T-helper 2 cell treated with Interferon-gamma antibody and Interleukin-4, amounts not matched to agents 5 μg/mL and 100 μg/mL, for 36 hours (primary cell): Measurements from ENCODE around the gene FAM53A.
A peak's percentile ranks its signal among the peaks of the same experiment; 100 is the strongest.

Source experiments
- DNase-seq: peaks from one replicate; pipeline ENCODE4 v3.0.0; 2021; ENCODE audit warnings: low spot score
- H3K27ac Mint-ChIP-seq: one replicate; pipeline ENCODE4 v1.8.0; 2021; ENCODE audit warnings: mild to moderate bottlenecking, mixed read lengths
- H3K27me3 Mint-ChIP-seq: one replicate; pipeline ENCODE4 v1.8.0; 2021; ENCODE audit warnings: low read depth, mixed read lengths
- H3K36me3 Mint-ChIP-seq: one replicate; pipeline ENCODE4 v1.8.0; 2021; ENCODE audit warnings: low read depth, mixed read lengths
- H3K4me1 Mint-ChIP-seq: one replicate; pipeline ENCODE4 v1.8.0; 2021; ENCODE audit warnings: low read depth, mixed read lengths
- H3K4me3 Mint-ChIP-seq: one replicate; pipeline ENCODE4 v1.8.0; 2022; ENCODE audit warnings: mild to moderate bottlenecking, moderate library complexity, mixed read lengths
- H3K9me3 Mint-ChIP-seq: one replicate; pipeline ENCODE4 v1.8.0; 2021; ENCODE audit warnings: mixed read lengths

The FAM53A gene

DNA sequence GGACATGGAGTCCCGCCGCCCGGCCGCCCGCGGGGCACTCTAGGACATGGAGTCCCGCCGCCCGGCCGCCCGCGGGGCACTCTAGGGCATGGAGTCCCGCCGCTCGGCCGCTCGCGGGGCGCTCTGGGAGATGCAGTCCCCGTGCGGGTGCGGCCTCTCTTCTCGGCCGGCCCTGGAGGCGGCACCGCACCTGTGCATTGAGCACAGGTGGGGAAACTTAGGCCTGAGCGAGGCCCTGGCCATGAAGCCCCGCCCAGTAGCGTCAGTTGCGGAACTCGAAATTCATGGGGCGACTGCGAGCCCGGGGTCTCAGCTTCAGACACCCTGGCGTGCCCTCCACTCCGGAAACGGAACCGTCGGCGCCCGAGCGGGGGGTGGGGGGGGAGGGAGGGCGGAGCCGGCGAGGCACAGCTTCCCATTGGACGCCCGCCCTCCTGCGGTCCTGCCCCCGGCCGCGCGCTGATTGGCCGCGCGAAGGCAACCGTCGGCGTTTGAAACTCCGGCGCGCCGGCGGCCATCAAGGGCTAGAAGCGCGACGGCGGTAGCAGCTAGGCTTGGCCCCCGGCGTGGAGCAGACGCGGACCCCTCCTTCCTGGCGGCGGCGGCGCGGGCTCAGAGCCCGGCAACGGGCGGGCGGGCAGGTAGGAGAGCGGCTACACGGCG is 37.0 kb upstream of the FAM53A start, which contains the start of the genes TACC3 and TMEM129:
Gene TACC3, plus strand, starts transcription at position 519 of the 663 bp plus-strand sequence. CDS start 1,901 bp downstream, outside the sequence.
Gene TMEM129, minus strand, starts transcription at position 321 of the 663 bp plus-strand sequence. CDS start 486 bp downstream, outside the sequence.
- Mint-ChIP-seq H3K36me3 (peaks cover 38% of the 10 kb centered on the region), H3K9me3 (no peaks in the 10 kb centered on the region), H3K4me3 (peak within 1 kb of the TSS; percentile 93), H3K27ac (peak within 1 kb of the TSS; percentile 96), H3K27me3 (no peaks in the 10 kb centered on the region), H3K4me1 (peaks cover 24% of the 10 kb centered on the region)
- DNase-seq: peak; percentile 91

DNA sequence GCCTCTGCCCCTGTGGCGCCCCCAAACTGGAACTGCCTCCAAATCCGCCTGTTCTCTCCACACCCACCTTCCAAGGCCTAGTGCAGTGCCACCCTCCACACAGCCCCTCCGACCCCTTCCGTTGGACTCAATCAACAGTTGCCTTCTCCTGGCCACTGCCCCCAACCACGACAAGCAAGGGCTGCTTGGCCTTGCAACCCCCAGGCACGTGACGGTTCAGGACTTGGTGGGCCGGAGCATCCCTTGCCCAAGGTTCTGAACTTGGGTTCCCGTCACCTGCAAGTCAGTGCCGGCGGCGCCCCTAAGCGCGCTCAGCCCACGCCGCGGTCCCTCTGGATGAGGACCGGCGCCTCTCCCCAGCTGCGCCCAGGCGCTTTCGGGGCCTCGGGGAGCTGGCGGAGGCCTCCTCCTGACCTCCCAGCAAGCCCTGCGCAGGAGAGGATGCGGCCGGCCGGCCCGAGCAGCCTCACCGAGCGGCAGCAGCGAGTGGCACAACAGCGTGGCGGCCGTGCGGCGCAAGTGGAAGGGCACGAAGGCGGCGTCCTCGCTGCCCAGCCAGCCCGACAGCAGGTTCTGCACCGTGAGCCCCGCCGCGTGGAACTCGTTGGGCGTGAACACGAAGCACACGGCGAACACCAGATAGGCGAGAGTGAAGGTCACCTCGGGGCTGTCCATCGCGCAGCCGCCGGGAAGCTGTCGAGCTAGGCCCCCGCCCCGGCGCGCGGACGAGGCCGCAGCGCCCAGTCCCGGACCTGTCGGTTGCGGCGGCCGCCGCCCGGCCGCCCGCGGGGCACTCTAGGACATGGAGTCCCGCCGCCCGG is 36.3 kb upstream of the FAM53A start:
- peak; percentile 53 for DNase-seq
- H3K9me3 Mint-ChIP-seq: no peaks in the 10 kb centered on the region
- peaks cover 28% of the 10 kb centered on the region for H3K4me1 Mint-ChIP-seq
- peaks cover 41% of the 10 kb centered on the region for H3K36me3 Mint-ChIP-seq
- no peaks in the 10 kb centered on the region for H3K27me3 Mint-ChIP-seq
- peak overlapping the region; percentile 95 for H3K27ac Mint-ChIP-seq
- H3K4me3 Mint-ChIP-seq: peak overlapping the region; percentile 87

DNA sequence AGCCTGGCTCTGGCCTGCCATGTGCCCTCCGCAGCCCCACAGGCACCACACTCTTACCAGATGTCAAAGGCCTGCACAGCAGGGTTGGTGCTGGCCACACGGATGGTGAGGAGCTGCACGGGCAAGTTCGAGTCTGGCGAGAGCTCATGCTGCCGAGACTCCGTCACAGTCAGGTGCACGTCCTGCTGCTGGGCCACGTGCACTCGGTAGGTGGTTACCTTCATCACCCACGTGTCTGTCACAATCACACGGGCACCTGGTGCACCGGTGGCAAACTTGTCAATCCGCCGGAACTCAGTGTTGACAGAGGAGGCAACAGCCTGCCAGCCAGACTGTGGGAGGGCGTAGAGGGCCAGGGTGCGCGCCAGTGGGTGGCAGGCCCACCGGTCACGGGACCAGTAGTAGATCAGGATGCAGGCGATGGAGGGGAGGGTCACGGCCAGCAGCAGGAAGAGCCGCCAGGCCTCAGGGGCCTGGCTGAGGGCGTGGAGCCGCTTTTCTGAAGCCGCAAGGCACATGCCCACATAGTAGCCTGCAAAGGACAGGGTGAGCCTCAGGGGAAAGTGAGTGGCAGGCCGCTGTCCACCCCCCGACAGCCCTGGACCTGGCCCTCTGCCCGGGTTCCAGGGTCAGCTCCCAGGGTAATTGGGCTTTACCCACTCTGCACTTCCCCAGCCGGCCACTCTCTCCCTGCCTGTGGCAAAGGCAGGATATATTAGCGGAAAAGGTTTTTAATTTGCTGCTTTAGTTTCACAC is 34.2 kb upstream of the FAM53A start:
- Mint-ChIP-seq H3K4me1 (peaks cover 30% of the 10 kb centered on the region), H3K27ac (peak overlapping the region; percentile 57)

GRCh38 chr4:1717129-1718094 is 33.3 kb upstream of the FAM53A start:
- Mint-ChIP-seq H3K36me3 (peaks cover 40% of the 10 kb centered on the region), H3K27me3 (no peaks in the 10 kb centered on the region), H3K27ac (no peak overlapping the region), H3K4me1 (peaks cover 26% of the 10 kb centered on the region), H3K4me3 (no peak overlapping the region), H3K9me3 (no peaks in the 10 kb centered on the region)
- no peak for DNase-seq

More for the DNA sequence above, 34.2 kb upstream of the FAM53A start:
- H3K27me3 Mint-ChIP-seq: no peaks in the 10 kb centered on the region
- H3K4me3 Mint-ChIP-seq: peak overlapping the region; percentile 61
- H3K9me3 Mint-ChIP-seq: no peaks in the 10 kb centered on the region
- no peak for DNase-seq
- H3K36me3 Mint-ChIP-seq: peaks cover 43% of the 10 kb centered on the region

DNA sequence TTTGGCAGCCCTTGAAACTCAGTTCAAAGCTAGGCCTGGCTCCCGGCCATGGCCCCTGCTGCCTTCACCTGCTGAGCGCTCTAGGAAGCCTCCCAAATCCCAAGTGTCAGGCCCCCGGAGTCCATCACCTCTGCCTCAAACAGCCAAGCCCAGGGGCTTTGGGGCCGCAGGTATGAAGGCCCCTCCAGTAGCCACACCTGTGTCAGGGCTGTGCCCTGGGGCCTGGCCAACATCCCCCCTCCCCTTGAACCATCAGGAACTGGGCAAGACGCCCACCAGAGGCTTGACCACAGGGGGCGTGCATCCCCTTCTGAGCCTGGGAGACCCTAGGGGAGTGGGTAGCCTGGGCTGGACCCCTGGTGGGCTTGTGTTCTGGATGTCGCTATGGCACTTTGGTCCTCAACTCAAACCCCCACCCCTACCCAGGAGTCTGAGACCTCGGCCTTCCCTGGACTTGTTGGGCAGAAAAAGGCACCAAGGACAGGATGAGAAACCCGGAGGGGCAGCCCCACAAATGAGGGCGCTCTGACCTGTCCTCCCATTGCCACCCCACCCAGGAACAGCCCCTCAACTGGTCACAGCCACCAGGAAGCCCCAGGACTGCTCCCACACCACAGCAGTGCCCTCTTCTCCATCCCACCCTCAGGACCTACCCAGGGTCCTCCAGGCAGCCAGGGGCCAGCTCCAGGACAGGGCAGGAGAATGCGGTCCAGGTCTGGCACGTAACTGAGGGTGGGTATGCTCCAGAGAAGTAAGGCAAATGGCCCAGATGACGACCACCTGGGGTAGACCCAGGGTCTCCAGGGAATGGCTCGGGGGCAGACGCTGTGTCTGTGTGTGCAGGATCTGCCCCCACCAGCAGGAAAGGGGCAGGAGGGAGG is 32.2 kb upstream of the FAM53A start:
- Mint-ChIP-seq H3K9me3 (no peaks in the 10 kb centered on the region), H3K27me3 (no peaks in the 10 kb centered on the region), H3K27ac (no peak overlapping the region), H3K4me3 (no peak overlapping the region), H3K4me1 (peaks cover 27% of the 10 kb centered on the region), H3K36me3 (peaks cover 36% of the 10 kb centered on the region)
- no peak for DNase-seq

- Mint-ChIP-seq H3K9me3 (no peaks in the 10 kb centered on the region), H3K27me3 (no peaks in the 10 kb centered on the region), H3K36me3 (peaks cover 46% of the 10 kb centered on the region), H3K4me1 (peaks cover 36% of the 10 kb centered on the region), H3K4me3 (peak overlapping the region; percentile 100), H3K27ac (peak overlapping the region; percentile 62)
- DNase-seq: no peak
Measured at GRCh38 chr4:1715002-1715758, 31.1 kb upstream of the FAM53A start.

- H3K36me3 Mint-ChIP-seq: peaks cover 53% of the 10 kb centered on the region
- no peaks in the 10 kb centered on the region for H3K9me3 Mint-ChIP-seq
- H3K4me1 Mint-ChIP-seq: peaks cover 38% of the 10 kb centered on the region
- H3K4me3 Mint-ChIP-seq: peak overlapping the region; percentile 100
- no peak for DNase-seq
- no peaks in the 10 kb centered on the region for H3K27me3 Mint-ChIP-seq
- peak overlapping the region; percentile 97 for H3K27ac Mint-ChIP-seq
Measured at GRCh38 chr4:1714303-1715001, 30.3 kb upstream of the FAM53A start.

- H3K27me3 Mint-ChIP-seq: no peaks in the 10 kb centered on the region
- H3K9me3 Mint-ChIP-seq: no peaks in the 10 kb centered on the region
- H3K36me3 Mint-ChIP-seq: peaks cover 57% of the 10 kb centered on the region
- DNase-seq: no peak
- H3K4me1 Mint-ChIP-seq: peaks cover 43% of the 10 kb centered on the region
- peak overlapping the region; percentile 100 for H3K4me3 Mint-ChIP-seq
- peak overlapping the region; percentile 97 for H3K27ac Mint-ChIP-seq
Measured at GRCh38 chr4:1713003-1713851, 29.1 kb upstream of the FAM53A start.

DNA sequence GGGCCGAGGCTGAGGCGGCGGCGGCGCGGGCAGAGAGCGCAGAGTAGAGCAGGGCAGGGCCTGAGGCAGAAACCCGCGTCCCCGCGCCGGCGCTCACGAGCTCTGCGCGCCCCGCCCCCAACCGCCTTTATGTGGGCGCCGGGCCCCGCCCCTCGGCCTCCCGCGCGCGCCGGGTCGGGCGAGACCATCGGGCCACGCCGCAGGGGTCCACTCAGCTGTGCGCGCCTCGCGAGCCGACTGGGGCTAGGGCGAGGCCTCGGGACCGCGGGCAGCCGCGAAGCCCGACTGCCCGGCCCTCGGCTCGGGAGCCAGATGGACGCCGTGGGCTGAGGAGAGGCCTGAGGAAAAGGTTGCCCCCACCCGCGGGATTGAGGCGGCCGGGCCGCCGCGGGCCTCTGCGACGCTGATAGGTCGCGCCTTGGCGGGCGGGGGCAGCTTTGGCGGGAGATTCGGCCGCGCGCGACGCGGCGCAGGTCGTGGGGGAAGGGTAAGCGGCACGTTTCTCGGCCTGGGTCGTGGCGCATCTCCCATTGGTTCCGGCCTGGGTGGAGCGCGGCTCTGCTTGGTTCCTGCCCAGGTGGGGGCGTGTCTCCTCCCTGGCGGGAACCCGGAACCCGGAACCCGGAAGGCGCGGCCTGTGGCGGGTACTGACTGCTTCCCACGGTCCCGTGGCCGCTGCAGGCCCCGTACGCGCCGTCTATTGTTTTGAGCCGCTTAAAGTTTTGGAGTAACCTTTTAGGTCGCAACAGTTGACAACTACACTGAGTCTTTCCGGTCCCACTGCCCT is 28.3 kb upstream of the FAM53A start, which contains the start of gene SLBP:
Gene SLBP, minus strand, starts transcription at position 104 of the 787 bp plus-strand sequence. CDS start 131 bp downstream, outside the sequence.
- Mint-ChIP-seq H3K4me1 (peaks cover 47% of the 10 kb centered on the region), H3K9me3 (no peaks in the 10 kb centered on the region), H3K27me3 (no peaks in the 10 kb centered on the region), H3K36me3 (peaks cover 62% of the 10 kb centered on the region), H3K27ac (peak within 1 kb of the TSS; percentile 97), H3K4me3 (peak within 1 kb of the TSS; percentile 100)
- DNase-seq: peak; percentile 99

DNA sequence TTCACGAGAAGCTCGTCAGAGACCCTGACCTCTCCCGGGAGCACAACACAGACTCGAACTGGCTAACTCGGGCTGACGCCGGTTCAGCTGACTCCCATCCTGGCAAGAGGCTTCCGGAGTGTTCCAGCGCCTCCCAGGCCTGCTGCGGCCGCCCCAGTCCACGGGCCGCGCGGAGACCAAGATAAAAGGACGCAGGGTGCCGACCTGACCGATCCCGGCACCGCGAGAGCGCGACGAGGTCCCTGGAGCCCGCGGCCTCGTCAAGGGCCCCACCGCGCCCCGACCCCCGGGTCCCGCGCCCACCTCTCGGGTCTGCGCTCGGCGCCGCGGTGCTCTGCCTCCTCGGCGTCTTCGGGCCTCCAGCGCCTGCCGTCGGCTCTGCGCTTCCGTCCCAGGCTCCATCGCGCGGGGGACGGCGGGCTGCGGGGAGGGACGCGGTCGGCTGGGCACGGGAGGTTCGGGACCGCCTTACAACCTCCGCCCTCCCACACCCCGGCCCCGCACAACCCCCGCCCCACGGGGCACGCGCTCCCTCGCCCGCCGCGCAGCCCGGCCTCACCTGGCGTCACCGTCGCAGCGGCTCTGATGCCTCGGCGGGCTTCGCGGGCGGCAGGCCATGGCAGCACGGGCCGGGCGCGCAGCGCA is 27.6 kb upstream of the FAM53A start:
- H3K36me3 Mint-ChIP-seq: peaks cover 62% of the 10 kb centered on the region
- H3K4me3 Mint-ChIP-seq: peak overlapping the region; percentile 97

More for the DNA sequence above, 27.6 kb upstream of the FAM53A start:
- Mint-ChIP-seq H3K4me1 (peaks cover 47% of the 10 kb centered on the region), H3K27ac (peak overlapping the region; percentile 86), H3K27me3 (no peaks in the 10 kb centered on the region), H3K9me3 (no peaks in the 10 kb centered on the region)
- DNase-seq: peak; percentile 35
